ENCODE data around the gene CAPS2.

DNA sequence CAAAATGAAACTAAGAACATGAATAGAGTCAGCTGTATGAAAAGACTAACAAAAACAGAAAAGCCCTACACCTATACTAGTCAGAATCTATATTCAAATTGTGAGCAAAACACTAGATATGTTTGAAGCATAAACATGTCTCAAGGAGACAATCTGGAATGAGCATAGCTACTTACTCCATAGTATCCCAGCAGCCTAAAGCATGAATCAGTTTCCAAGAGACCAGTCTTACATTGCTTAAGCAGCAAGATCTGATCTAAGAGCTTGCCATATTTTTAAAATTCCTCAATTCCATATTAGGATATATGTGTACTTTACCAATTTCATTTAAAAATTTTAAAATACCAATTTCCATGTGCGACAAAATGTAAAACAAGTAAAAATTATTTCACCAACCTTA, 7.7 kb downstream of the CAPS2 start:
- TF ChIP-seq CREB1 (IDR thresholded peaks at IDR 0.05; ENCODE audit: low read depth) (no peak), EP300 (IDR thresholded peaks at IDR 0.05; ENCODE audit: borderline replicate concordance) (no peak), ZBTB7A (IDR thresholded peaks at IDR 0.05; ENCODE audit: low read depth) (no peak), FOXM1 (IDR thresholded peaks at IDR 0.05; ENCODE audit: borderline replicate concordance, low read depth) (no peak), TAF1 (IDR thresholded peaks at IDR 0.05; ENCODE audit: low read depth) (no peak), RAD21 (IDR thresholded peaks at IDR 0.05; ENCODE audit: low read depth) (no peak), NFIC (IDR thresholded peaks at IDR 0.05) (no peak), MAX (IDR thresholded peaks at IDR 0.05) (no peak), CEBPB (IDR thresholded peaks at IDR 0.05) (no peak)

All from Ishikawa (cell line).